ENCODE data around the gene OTOGL. TPM values are rescaled to one million over a fixed set of nuclear protein-coding genes. Genes with fewer than 3 reads are reported as not detected.
"Not testable (repeated sequence)": the region's sequence is repeated elsewhere in the genome, so short reads cannot be mapped to it uniquely, and the experiment has no call there.

Gene OTOGL
- total and polyA plus RNA-seq, 2 donors from 2014 or later = 0.47 to 0.80 TPM

DNA sequence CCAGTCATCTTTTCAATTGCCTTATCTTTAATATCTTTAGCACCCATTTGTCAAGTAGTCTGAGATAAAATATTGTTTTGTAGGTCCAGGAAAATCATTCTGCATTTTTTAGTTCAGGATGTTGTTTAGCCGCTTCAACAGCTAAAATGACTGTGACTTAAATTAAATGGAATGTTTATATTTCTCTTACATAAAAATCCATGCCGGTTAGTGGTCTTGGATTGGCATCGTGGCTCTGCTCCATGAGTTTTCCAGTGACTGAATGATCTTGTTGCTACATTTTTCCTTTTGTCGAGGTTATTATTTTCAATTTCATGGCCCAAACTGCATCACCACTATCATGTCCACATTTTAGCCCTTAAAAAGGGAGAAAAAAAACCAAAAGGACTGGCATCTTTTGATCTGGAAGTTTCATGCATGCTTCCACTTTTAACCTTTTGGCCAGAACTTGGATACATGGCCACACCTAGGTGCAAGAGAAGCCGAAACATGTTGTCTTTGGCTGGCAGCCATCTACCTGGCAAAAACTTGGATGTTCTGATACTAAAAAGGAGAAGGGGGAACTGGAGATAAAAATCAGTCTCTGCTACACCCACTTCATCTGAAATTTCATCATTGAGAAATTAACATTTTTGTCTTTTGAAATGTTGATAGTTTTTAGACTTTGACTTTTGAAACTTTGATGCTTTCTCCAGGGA, 142.4 kb downstream of the OTOGL start:
- Histone ChIP-seq H3K27ac (ENCODE audit: low read depth in 2 of 2, low read length in 2 of 2) (no peak overlapping the region), H3K4me1 (ENCODE audit: control insufficient read depth in 2 of 3, insufficient read depth in 2 of 3, low read depth in 1 of 3, low read length in 3 of 3) (no peaks in the 10 kb centered on the region), H3K9ac (ENCODE audit: low read length in 3 of 3) (no peak overlapping the region), H3K36me3 (ENCODE audit: control insufficient read depth in 2 of 3, insufficient read depth in 3 of 3, low read length in 3 of 3) (no peaks in the 10 kb centered on the region), H3K9me3 (ENCODE audit: control insufficient read depth in 2 of 3, insufficient read depth in 1 of 3, low read length in 3 of 3) (no peaks in the 10 kb centered on the region), H3K27me3 (ENCODE audit: control insufficient read depth, insufficient read depth, low read length) (no peaks in the 10 kb centered on the region), H3K4me3 (ENCODE audit: low read length in 3 of 3) (no peak overlapping the region)
- intact Hi-C loops (cut with DNase I) = no loop called here
- TF ChIP-seq CTCF (IDR thresholded peaks at IDR 0.05; ENCODE audit: borderline replicate concordance, extremely low read depth, insufficient read depth) = no peak
- FAIRE-seq (no peak), DNase-seq (no peak)

GRCh38 chr12:80242321-80242720, 143.0 kb downstream of the OTOGL start:
- FAIRE-seq (no peak), DNase-seq (no peak)
- H3K9ac ChIP-seq (ENCODE audit: low read length in 3 of 3) = no peak overlapping the region
- H3K36me3 ChIP-seq (ENCODE audit: control insufficient read depth in 2 of 3, insufficient read depth in 3 of 3, low read length in 3 of 3) = no peaks in the 10 kb centered on the region
- no peaks in the 10 kb centered on the region for H3K27me3 ChIP-seq (ENCODE audit: control insufficient read depth, insufficient read depth, low read length)
- intact Hi-C loops (cut with DNase I) = no loop called here
- H3K9me3 ChIP-seq (ENCODE audit: control insufficient read depth in 2 of 3, insufficient read depth in 1 of 3, low read length in 3 of 3) = no peaks in the 10 kb centered on the region
- H3K4me1 ChIP-seq (ENCODE audit: control insufficient read depth in 2 of 3, insufficient read depth in 2 of 3, low read depth in 1 of 3, low read length in 3 of 3) = no peaks in the 10 kb centered on the region
- H3K4me3 ChIP-seq (ENCODE audit: low read length in 3 of 3) = no peak overlapping the region
- no peak for TF ChIP-seq CTCF (IDR thresholded peaks at IDR 0.05; ENCODE audit: borderline replicate concordance, extremely low read depth, insufficient read depth)
- no peak overlapping the region for H3K27ac ChIP-seq (ENCODE audit: low read depth in 2 of 2, low read length in 2 of 2)

- H3K4me1 ChIP-seq (ENCODE audit: control insufficient read depth in 2 of 3, insufficient read depth in 2 of 3, low read depth in 1 of 3, low read length in 3 of 3); FAIRE-seq; H3K9me3 ChIP-seq (ENCODE audit: control insufficient read depth in 2 of 3, insufficient read depth in 1 of 3, low read length in 3 of 3); intact Hi-C loops (cut with DNase I); H3K9ac ChIP-seq (ENCODE audit: low read length in 3 of 3); H3K27me3 ChIP-seq (ENCODE audit: control insufficient read depth, insufficient read depth, low read length); H3K27ac ChIP-seq (ENCODE audit: low read depth in 2 of 2, low read length in 2 of 2); H3K36me3 ChIP-seq (ENCODE audit: control insufficient read depth in 2 of 3, insufficient read depth in 3 of 3, low read length in 3 of 3); H3K4me3 ChIP-seq (ENCODE audit: low read length in 3 of 3): not testable (repeated sequence)
- DNase-seq = peak in 1 of 5 donors; percentile 43
These were observed 150.2 kb downstream of the OTOGL start for GRCh38 chr12:80249581-80249980.

DNA sequence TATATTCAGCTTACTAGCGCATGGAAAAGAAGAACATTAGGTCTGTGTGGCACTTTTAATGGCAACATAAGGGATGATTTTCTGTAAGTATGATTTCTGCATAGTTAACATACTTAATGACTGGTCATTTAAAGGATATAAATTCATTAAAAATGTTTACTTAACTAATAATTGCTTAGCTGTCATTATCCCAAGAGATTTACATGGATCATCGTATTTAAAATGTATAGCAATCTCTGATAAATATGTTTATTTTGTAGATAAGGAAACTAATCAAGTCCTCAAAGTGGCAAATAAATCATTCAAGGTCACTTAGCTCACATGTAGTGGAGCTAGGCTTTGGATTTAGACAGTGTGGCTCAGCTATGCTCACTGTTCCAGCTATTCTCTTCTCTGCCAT, 158.6 kb downstream of the OTOGL start:
- no peak for DNase-seq
- Histone ChIP-seq H3K4me3 (ENCODE audit: low read length in 3 of 3) (no peak overlapping the region), H3K27me3 (ENCODE audit: control insufficient read depth, insufficient read depth, low read length) (no peaks in the 10 kb centered on the region), H3K9ac (ENCODE audit: low read length in 3 of 3) (no peak overlapping the region), H3K9me3 (ENCODE audit: control insufficient read depth in 2 of 3, insufficient read depth in 1 of 3, low read length in 3 of 3) (no peaks in the 10 kb centered on the region), H3K27ac (ENCODE audit: low read depth in 2 of 2, low read length in 2 of 2) (no peak overlapping the region), H3K36me3 (ENCODE audit: control insufficient read depth in 2 of 3, insufficient read depth in 3 of 3, low read length in 3 of 3) (no peaks in the 10 kb centered on the region), H3K4me1 (ENCODE audit: control insufficient read depth in 2 of 3, insufficient read depth in 2 of 3, low read depth in 1 of 3, low read length in 3 of 3) (no peaks in the 10 kb centered on the region)
- no peak for FAIRE-seq
- intact Hi-C loops (cut with DNase I) = no loop called here
- TF ChIP-seq CTCF (IDR thresholded peaks at IDR 0.05; ENCODE audit: borderline replicate concordance, extremely low read depth, insufficient read depth) = no peak

Data from kidney (tissue), 14 donors.